Gastrocnemius medialis (tissue), 4 donors: ENCODE measurements around the gene ZMYND11. TPM values are rescaled to one million over a fixed set of nuclear protein-coding genes. Genes with fewer than 3 reads are reported as not detected.

Experiments used
- ATAC-seq, 2 donors: fragments of 150-250 bp; one replicate each; pipeline ENCODE4 v1.9.1; 2016
- DNase-seq, 2 donors: peaks; one replicate each; pipeline ENCODE4 v3.0.0-alpha.2; 2019
- H3K27ac ChIP-seq, 4 donors: fragments of 200-600 bp; sonication (generic); 1 replicate in 1 of 4; 2 replicates in 3 of 4; pipeline ENCODE4 v1.5.1; 2016 to 2018; ENCODE audit warnings: mild to moderate bottlenecking in 2 of 4, moderate library complexity in 1 of 4
- H3K27me3 ChIP-seq, 3 donors: fragments of 200-600 bp; sonication (generic) in 2 of 3; 1 replicate in 1 of 3; 2 replicates in 2 of 3; pipeline versions ENCODE4 v1.5.1 to v1.6.0; 2016 to 2019; ENCODE audit warnings: mild to moderate bottlenecking in 1 of 3, moderate library complexity in 1 of 3
- H3K36me3 ChIP-seq, 2 donors: fragments of 200-600 bp; sonication (generic) in 1 of 2; one replicate each; pipeline ENCODE4 v1.5.1; 2017 to 2018
- H3K4me1 ChIP-seq, 2 donors: fragments of 200-600 bp; sonication (generic) in 1 of 2; one replicate each; pipeline ENCODE4 v1.5.1; 2016 to 2017; ENCODE audit warnings: mild to moderate bottlenecking in 2 of 2
- H3K4me3 ChIP-seq, 4 donors: fragments of 200-600 bp; sonication (generic) in 3 of 4; 1 replicate in 1 of 4; 2 replicates in 3 of 4; pipeline ENCODE4 v1.5.1; 2016 to 2019; ENCODE audit warnings: mild to moderate bottlenecking in 2 of 4
- H3K9me3 ChIP-seq, 3 donors: fragments of 200-600 bp; sonication (generic) in 2 of 3; 1 replicate in 1 of 3; 2 replicates in 2 of 3; pipeline ENCODE4 v1.5.1; 2016 to 2019
- POLR2A ChIP-seq, 2 donors: fragments of 450-650 bp; IDR thresholded peaks; one replicate each; pipeline ENCODE4 v1.6.1; 2017; ENCODE audit warnings: antibody characterized with exemption in 2 of 2, mild to moderate bottlenecking in 2 of 2, moderate library complexity in 2 of 2
- in situ Hi-C, 4 donors: fragments of 200-750 bp; cut with MboI; loops; one replicate each; pipeline versions ENCODE4 v1.15.0 to v1.8.0; 2017; ENCODE audit warnings: low sequenced_read_pairs in 4 of 4
- intact Hi-C: fragments of 100-400 bp; cut with DNase I; formaldehyde crosslinking; loops from one replicate; pipeline ENCODE4 v1.15.1; 2023; ENCODE audit warnings: low total_unique reads
- total RNA-seq, 4 donors: library from RNA; depleted of rRNA; stranded (reverse); fragments of >200 nt; gene quantifications; one replicate each; pipeline versions ENCODE4 v1.1.0 to v1.2.3, GENCODE V29; 2016
- TF ChIP-seq, protein P1 (sequence below), 5 experiments: fragments of 450-650 bp in 3 of 5; fragments of 200-600 bp in 2 of 5; sonication (generic) in 2 of 5; IDR thresholded peaks in 4 of 5; conservative IDR thresholded peaks in 1 of 5; 1 replicate in 4 of 5; 2 replicates in 1 of 5; pipeline ENCODE4 v1.5.1; 2016 to 2019; ENCODE audit warnings: antibody characterized with exemption in 5 of 5, mild to moderate bottlenecking in 3 of 5, moderate library complexity in 3 of 5

The ZMYND11 gene
- total RNA-seq, 4 donors from 2014 or later = 58.3 to 78.0 (median 65.2) TPM

DNA sequence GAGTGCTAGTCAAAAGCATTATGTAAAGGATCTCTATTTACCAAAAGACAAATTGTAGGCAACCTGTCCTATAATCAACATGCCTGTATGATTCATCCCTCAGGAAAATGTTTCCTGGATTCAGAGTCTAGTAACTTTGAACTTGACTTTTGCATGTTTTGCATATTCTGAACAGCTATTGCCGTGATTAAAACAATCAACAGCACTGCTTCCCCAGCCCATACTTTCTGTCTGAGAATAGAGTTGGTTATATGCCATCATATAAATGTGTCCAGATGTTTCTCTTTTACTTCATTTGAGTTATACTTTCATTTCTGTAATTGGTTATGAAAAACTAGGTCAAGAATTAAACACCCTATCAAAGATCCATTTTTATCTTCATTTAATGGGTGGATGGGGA, 83.5 kb downstream of the ZMYND11 start:
- Histone ChIP-seq H3K9me3 (no peaks in the 10 kb centered on the region), H3K4me1 (no peaks in the 10 kb centered on the region), H3K4me3 (no peak overlapping the region), H3K27me3 (no peaks in the 10 kb centered on the region), H3K36me3 (no peaks in the 10 kb centered on the region), H3K27ac (no peak overlapping the region)
- intact Hi-C loops (no loop called here), in situ Hi-C loops (no loop called here)
- no peak for DNase-seq
- TF ChIP-seq POLR2A (IDR thresholded peaks at IDR 0.05) = no peak
- no peak for ATAC-seq

DNA sequence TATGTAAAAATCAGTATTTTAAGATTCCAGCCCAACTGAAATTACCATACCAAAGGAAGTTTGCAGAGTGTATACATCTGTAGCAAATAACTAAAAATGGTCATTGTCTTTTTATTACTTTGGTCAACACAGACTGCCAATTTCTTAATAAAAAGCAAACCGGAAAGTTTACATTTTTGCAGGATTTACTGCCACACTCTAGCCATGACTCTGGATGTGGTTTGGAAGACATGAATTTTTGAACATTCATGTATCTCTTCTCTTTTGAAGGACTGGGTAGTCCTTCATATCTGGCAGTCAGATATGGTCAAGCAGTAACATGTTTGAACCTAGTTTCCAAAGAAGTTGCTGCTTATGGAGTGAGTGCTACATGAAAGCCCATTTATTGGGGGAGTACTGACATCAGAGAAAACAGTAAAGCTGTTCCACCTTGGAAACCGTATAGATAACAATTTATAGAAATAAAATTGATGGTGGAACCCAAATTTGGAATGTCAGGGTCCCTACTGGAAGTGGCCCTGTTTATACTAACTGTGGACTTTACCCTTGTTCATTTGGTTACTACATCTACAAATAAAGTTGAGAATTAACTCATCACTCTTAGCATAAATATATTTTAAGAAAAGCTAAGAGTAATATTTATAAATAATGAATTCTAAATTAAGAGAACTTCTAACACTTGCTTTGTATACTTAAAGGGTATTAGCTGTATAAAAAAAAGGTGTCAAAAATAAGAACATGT, 84.6 kb downstream of the ZMYND11 start:
- no peak for TF ChIP-seq POLR2A (IDR thresholded peaks at IDR 0.05)
- TF ChIP-seq, protein P1, sequence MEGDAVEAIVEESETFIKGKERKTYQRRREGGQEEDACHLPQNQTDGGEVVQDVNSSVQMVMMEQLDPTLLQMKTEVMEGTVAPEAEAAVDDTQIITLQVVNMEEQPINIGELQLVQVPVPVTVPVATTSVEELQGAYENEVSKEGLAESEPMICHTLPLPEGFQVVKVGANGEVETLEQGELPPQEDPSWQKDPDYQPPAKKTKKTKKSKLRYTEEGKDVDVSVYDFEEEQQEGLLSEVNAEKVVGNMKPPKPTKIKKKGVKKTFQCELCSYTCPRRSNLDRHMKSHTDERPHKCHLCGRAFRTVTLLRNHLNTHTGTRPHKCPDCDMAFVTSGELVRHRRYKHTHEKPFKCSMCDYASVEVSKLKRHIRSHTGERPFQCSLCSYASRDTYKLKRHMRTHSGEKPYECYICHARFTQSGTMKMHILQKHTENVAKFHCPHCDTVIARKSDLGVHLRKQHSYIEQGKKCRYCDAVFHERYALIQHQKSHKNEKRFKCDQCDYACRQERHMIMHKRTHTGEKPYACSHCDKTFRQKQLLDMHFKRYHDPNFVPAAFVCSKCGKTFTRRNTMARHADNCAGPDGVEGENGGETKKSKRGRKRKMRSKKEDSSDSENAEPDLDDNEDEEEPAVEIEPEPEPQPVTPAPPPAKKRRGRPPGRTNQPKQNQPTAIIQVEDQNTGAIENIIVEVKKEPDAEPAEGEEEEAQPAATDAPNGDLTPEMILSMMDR (IDR thresholded peaks at IDR 0.05 in 4 of 5, conservative IDR thresholded peaks at IDR 0.05 in 1 of 5) = no peak
- H3K27ac ChIP-seq = no peak overlapping the region
- H3K36me3 ChIP-seq = no peaks in the 10 kb centered on the region
- no peaks in the 10 kb centered on the region for H3K9me3 ChIP-seq
- H3K27me3 ChIP-seq = no peaks in the 10 kb centered on the region
- no peaks in the 10 kb centered on the region for H3K4me1 ChIP-seq
- DNase-seq = no peak
- in situ Hi-C loops = no loop called here
- no peak for ATAC-seq
- intact Hi-C loops = no loop called here
- H3K4me3 ChIP-seq = no peak overlapping the region

DNA sequence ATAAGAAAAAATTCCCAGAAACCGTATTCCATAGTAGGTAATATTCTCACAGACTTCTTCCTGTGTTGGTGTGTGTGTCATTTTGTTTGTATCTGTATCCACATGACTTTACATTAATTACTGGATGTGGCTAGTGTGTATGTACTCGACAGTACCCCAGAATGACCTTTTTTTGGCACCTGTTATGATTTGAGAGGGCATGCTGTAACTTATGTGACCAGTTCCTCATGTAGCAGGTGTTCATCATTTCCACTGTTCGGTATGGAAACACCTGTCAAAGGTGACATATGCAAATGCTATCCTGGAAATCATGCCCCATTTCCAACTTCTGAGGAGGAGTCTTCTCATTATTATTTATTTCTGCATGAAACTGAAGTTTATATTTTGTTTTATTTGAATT, 89.3 kb downstream of the ZMYND11 start:
- ATAC-seq (no peak), DNase-seq (no peak)
- intact Hi-C loops (no loop called here), in situ Hi-C loops (no loop called here)
- H3K4me3 ChIP-seq = no peak overlapping the region
- TF ChIP-seq, protein P1 (IDR thresholded peaks at IDR 0.05 in 4 of 5, conservative IDR thresholded peaks at IDR 0.05 in 1 of 5) = no peak
- no peak for TF ChIP-seq POLR2A (IDR thresholded peaks at IDR 0.05)
- no peaks in the 10 kb centered on the region for H3K4me1 ChIP-seq
- no peaks in the 10 kb centered on the region for H3K27me3 ChIP-seq
- no peak overlapping the region for H3K27ac ChIP-seq
- no peaks in the 10 kb centered on the region for H3K36me3 ChIP-seq
- no peaks in the 10 kb centered on the region for H3K9me3 ChIP-seq

DNA sequence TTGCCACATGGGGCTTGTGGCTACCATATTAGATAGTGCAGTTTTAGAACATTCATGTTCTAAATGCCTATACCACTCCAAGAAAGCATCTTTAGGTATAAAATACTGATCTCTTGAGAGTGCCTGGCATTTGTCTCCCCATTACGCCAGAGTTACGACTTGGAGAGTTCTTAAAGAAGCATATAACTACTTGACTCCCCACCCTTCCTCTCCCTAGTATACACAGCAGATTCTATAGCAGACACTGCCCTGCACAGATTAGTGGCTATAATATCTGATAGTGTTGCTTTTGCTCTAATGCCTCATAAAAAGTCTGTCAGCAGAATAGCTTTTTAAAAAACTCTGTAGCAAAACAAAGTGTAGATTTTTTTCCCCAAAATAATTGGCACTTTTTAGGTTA, 90.8 kb downstream of the ZMYND11 start:
- Histone ChIP-seq H3K4me1 (no peaks in the 10 kb centered on the region), H3K27ac (no peak overlapping the region), H3K4me3 (no peak overlapping the region), H3K27me3 (no peaks in the 10 kb centered on the region), H3K9me3 (no peaks in the 10 kb centered on the region), H3K36me3 (no peaks in the 10 kb centered on the region)
- in situ Hi-C loops = no loop called here
- ATAC-seq = no peak
- DNase-seq = no peak
- intact Hi-C loops = no loop called here
- TF ChIP-seq POLR2A (IDR thresholded peaks at IDR 0.05) = no peak
- TF ChIP-seq, protein P1 (IDR thresholded peaks at IDR 0.05 in 4 of 5, conservative IDR thresholded peaks at IDR 0.05 in 1 of 5) = no peak

DNA sequence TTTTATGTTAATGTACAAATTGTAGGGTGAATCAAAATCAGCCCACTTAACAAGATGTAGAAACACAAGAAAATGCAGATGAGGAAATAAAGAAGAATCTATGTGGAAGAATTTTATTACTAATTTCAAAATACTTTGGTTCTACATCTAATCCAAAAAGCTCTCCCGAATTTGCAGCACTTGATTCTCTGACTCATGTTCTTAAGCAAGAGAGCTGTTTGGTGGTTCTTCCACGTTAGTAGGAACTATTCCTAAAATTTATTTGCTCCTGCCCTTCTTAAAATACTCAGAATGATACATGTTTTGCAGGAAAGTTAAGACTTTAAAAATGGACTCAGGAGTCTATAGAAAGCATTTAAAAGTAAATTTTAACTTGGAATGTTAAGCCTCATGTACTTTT, 91.8 kb downstream of the ZMYND11 start:
- H3K4me3 ChIP-seq = no peak overlapping the region
- in situ Hi-C loops = no loop called here
- no peaks in the 10 kb centered on the region for H3K27me3 ChIP-seq
- ATAC-seq = no peak
- no peak for TF ChIP-seq POLR2A (IDR thresholded peaks at IDR 0.05)
- TF ChIP-seq, protein P1 (IDR thresholded peaks at IDR 0.05 in 4 of 5, conservative IDR thresholded peaks at IDR 0.05 in 1 of 5) = no peak
- H3K9me3 ChIP-seq = no peaks in the 10 kb centered on the region
- H3K36me3 ChIP-seq = no peaks in the 10 kb centered on the region
- H3K27ac ChIP-seq = no peak overlapping the region
- no peaks in the 10 kb centered on the region for H3K4me1 ChIP-seq
- DNase-seq = no peak
- intact Hi-C loops = no loop called here
